B cell (primary cell): ENCODE measurements around the gene BLOC1S6.

Experiments used
- EZH2 ChIP-seq: IDR thresholded peaks from 2 replicates; pipeline ENCODE4 v1.6.1; 2012; ENCODE audit warnings: borderline replicate concordance, low read depth, mild to moderate bottlenecking, moderate library complexity, low read length; ENCODE audit not compliant: insufficient read depth, poor library complexity, severe bottlenecking
- TF ChIP-seq, protein P1 (sequence below): fragments of 200-600 bp; IDR thresholded peaks from one replicate; pipeline ENCODE4 v1.8.0; 2022; ENCODE audit warnings: antibody characterized with exemption, mild to moderate bottlenecking

DNA sequence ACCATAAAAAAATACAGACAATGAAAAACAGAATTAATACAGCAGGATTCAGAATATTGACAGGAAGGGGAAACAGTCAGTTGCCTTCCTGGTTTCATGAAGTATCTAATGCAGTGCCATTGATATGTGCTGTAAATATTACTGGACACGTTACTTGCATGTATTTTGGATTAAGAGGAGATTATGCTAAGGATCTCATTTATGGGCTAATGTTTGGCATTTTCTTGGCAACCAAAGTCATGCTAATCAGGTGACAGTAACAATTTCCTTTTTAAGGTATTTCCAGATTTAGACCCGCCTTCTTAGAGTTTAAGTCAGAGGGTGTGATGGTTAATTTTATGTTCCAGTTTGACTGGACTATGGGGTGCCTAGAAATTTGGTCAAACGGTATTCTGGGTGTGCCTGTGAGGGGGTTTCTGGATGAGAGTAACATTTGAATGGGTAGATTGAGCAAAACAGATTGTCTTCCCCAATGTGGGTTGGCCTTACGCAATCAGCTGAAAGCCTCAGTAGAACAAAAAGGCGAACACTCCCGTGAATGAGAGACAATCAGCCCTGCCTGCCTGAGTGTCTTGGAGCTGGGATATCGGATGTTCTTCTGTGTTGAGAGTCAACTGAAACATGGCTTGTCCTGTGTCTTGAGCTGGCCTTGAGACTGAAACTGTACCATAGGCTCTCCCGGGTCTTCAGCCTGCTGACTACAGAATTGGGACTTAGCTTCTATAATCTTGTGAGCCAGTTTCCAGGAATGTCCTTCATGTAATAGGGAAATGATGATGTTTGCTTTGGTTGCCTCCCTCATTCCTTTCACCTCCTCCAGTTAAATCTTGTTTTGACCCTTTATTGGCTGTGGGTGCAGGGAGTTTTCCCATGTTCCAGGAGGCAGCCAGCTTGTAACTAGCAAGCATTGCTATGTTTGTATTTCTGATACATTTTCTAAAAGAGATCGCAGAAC, 58.1 kb downstream of the BLOC1S6 start:
- TF ChIP-seq, protein P1, sequence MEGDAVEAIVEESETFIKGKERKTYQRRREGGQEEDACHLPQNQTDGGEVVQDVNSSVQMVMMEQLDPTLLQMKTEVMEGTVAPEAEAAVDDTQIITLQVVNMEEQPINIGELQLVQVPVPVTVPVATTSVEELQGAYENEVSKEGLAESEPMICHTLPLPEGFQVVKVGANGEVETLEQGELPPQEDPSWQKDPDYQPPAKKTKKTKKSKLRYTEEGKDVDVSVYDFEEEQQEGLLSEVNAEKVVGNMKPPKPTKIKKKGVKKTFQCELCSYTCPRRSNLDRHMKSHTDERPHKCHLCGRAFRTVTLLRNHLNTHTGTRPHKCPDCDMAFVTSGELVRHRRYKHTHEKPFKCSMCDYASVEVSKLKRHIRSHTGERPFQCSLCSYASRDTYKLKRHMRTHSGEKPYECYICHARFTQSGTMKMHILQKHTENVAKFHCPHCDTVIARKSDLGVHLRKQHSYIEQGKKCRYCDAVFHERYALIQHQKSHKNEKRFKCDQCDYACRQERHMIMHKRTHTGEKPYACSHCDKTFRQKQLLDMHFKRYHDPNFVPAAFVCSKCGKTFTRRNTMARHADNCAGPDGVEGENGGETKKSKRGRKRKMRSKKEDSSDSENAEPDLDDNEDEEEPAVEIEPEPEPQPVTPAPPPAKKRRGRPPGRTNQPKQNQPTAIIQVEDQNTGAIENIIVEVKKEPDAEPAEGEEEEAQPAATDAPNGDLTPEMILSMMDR: no peak
- TF ChIP-seq EZH2: no peak
